SK-N-SH treated with all-trans-retinoic acid at 6 μM for 48 hours (cell line): Measurements from ENCODE around the gene FFAR4.

Experiments
- BACH2 ChIP-seq: fragments of 250-450 bp; sonication (Bioruptor Pico); IDR thresholded peaks from 2 replicates; pipeline ENCODE4 v1.9.0; 2021; ENCODE audit warnings: mild to moderate bottlenecking, borderline replicate concordance
- GLIS3 ChIP-seq: fragments of 250-450 bp; sonication (Bioruptor Pico); IDR thresholded peaks from 2 replicates; pipeline ENCODE4 v1.5.0; 2020; ENCODE audit warnings: mild to moderate bottlenecking, moderate library complexity
- POU6F1 ChIP-seq: fragments of 250-450 bp; sonication (Bioruptor Pico); IDR thresholded peaks from 2 replicates; pipeline ENCODE4 v1.8.0; 2021; ENCODE audit warnings: low read depth, mild to moderate bottlenecking, moderate library complexity, borderline replicate concordance
- RARB ChIP-seq: fragments of 250-450 bp; sonication (Bioruptor Pico); IDR thresholded peaks from 2 replicates; pipeline ENCODE4 v1.8.0; 2021; ENCODE audit warnings: mild to moderate bottlenecking, moderate library complexity
- SNAI2 ChIP-seq: fragments of 250-450 bp; sonication (Bioruptor Pico); IDR thresholded peaks from 2 replicates; pipeline ENCODE4 v1.5.0; 2020; ENCODE audit warnings: mild to moderate bottlenecking, moderate library complexity
- TSHZ2 ChIP-seq: fragments of 250-450 bp; sonication (Bioruptor Pico); IDR thresholded peaks from 2 replicates; pipeline ENCODE4 v1.5.0; 2020; ENCODE audit warnings: mild to moderate bottlenecking, moderate library complexity
- ZFP3 ChIP-seq: fragments of 250-450 bp; sonication (Bioruptor Pico); IDR thresholded peaks from 2 replicates; pipeline ENCODE4 v1.5.0; 2020; ENCODE audit warnings: mild to moderate bottlenecking, moderate library complexity
- ZNF70 ChIP-seq: fragments of 450-650 bp; formaldehyde crosslinking; IDR thresholded peaks from 2 replicates; pipeline ENCODE4 v1.5.0; 2020; ENCODE audit warnings: mild to moderate bottlenecking, moderate library complexity
- ZNF8 ChIP-seq: fragments of 450-650 bp; formaldehyde crosslinking; IDR thresholded peaks from 2 replicates; pipeline ENCODE4 v1.5.0; 2020; ENCODE audit warnings: mild to moderate bottlenecking, moderate library complexity

GRCh38 chr10:93595378-93596161, 29.1 kb downstream of the FFAR4 start:
- TF ChIP-seq POU6F1 (CRISPR knock-in tag) (no peak), ZNF70 (no peak), BACH2 (CRISPR knock-in tag) (no peak), ZNF8 (CRISPR knock-in tag) (no peak), ZFP3 (no peak), TSHZ2 (CRISPR knock-in tag) (no peak), SNAI2 (no peak), GLIS3 (CRISPR knock-in tag) (no peak), RARB (CRISPR knock-in tag) (no peak)
